ENCODE measurements around the gene SULT1B1.
"Not testable (repeated sequence)": the region's sequence is repeated elsewhere in the genome, so short reads cannot be mapped to it uniquely, and the experiment has no call there.

SULT1B1 gene

DNA sequence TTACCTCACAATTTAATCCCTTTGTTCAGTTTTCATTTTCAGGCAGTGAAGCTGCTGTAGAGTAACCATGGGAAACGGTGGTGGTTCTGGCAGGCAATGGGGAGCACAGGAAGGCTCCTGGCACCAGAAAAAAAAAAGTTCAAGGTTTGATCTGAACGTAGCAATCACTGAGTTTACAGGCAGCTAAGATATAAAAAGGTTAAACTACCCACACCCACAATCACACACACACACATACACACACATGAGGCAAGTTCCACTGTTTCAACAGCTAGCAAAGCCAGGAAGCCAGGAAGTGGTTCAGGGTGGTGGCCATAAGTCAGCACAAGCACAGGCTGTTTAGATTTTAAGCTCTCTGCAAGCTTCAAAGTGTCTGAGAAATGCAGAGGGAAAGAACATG lies at the start of gene SULT1B1:
Gene SULT1B1 (minus strand): TSS at position 166 of the 400 bp plus-strand sequence. CDS start 5,403 bp downstream, outside the sequence.
- peak; percentile 29 for DNase-seq

DNA sequence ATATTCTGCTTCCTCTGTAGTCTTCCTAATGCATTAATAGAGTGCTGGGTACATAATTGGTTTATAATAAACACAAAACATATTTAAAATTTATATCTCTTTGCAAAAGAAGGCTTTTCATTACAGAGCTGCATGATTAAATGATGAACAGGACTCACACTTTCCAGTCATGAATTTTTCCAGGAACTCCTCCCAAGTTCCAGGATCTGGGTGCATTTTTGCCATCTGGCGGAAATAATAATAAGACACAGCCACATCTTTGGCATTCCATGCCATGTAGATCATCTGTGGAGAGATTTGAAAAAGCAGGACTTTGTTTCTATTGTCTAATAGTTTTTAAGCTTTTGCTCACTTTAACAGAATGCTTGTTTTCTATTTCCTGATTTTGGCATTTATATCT lies 40.2 kb upstream of the SULT1B1 start:
- DNase-seq: no peak

DNA sequence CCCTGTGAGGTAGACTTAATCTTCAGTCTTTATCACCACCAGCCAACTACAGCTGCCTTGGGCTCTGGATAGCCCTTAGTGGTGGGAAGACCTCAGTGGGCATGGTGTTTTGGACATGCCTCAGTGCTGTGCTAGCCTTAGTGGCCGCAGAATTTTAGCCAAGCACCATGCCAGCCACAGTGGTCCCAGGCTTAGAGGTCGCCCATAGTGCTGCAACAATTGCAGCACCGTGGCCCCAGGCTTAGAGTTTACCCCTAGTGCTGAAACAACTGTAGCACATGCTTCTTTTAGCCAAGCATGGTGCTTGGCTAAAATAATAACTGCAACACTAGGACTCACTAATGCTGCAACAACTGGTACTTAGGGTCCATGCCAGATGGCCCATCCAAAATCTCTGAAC lies 38.9 kb upstream of the SULT1B1 start:
- no peak for DNase-seq

DNA sequence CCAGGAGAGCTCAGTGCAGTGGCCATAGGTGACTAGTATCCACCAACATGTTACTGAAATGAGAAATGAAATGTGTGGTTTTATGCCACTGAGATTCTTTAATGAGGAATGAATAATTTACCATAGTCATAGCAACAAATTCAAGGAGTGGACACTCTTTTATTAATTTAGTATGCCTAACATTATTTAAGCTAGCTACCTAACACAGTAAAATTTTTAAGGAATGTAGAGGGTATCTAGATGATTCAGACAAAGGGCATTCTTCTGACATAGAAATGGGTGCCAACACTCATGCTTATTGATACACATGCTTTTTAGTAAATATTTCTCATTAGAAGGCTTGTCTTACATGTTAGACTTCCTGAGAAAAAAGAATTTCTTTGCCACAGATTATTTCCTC lies 33.3 kb upstream of the SULT1B1 start:
- DNase-seq: no peak

DNA sequence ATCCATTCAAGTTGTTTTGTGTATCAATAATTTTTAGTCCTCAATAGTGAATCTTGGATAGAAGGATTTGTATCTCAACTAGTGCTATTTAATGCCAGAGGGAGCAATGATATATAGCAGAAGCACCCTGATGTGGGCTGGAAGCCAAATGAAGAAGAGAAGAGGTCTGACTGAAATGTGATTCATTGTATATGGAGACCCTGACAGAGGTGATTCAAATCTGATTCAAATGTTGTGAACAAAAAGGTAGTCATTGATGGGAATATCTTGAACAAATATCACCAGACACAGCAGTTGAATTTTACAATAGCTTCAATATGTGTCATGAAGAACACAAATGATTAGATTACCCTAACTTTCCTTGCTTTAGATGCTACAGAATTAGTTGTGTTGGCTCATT lies 27.5 kb upstream of the SULT1B1 start:
- DNase-seq: no peak

DNA sequence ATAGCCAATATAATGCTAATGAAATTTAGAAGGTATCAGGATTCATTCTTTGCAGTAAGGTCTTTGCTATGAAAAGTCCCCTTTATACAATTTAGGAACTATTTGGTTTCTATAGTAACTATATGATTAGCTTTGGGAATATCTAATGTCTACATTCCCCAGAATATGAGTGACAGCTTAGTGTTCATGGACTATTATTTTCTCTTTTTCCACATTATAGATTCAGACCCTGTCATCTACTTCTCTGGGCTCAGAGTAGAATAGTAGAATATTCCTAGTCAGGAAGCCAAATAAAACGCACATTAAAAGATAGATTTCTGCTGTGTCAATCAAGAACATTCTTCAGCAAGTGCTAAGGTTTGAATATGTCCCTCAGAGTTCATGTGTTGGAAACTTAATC lies 26.1 kb upstream of the SULT1B1 start:
- DNase-seq: no peak

DNA sequence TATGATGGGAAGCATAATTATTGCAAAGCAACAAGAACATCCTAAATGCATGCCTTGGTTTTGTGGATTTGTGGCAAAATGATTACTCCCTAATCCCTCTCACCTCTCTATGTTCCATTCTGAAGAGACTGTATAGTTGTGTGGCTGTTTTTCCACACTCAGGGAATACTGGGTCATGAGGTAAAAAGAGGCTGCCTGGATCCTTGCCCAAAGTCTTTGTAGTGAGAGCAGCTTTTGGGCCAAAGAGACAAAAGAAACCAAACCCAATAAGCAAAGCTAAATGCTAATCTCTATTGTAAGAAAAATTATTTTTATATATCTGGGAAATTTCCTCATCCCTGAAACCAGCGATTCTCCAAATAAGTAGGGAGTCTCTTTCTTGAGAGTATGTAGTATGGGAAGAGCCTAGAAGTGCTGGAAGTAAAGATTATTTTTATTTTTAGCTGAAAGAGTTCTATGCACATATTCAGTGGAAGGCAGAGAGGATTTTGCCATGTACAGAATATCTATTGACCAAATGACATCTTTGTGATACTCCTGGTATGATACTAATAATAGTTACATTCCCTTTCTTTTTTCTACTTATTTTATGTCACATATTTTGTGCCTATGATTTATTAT lies 24.9 kb upstream of the SULT1B1 start:
- DNase-seq: no peak

DNA sequence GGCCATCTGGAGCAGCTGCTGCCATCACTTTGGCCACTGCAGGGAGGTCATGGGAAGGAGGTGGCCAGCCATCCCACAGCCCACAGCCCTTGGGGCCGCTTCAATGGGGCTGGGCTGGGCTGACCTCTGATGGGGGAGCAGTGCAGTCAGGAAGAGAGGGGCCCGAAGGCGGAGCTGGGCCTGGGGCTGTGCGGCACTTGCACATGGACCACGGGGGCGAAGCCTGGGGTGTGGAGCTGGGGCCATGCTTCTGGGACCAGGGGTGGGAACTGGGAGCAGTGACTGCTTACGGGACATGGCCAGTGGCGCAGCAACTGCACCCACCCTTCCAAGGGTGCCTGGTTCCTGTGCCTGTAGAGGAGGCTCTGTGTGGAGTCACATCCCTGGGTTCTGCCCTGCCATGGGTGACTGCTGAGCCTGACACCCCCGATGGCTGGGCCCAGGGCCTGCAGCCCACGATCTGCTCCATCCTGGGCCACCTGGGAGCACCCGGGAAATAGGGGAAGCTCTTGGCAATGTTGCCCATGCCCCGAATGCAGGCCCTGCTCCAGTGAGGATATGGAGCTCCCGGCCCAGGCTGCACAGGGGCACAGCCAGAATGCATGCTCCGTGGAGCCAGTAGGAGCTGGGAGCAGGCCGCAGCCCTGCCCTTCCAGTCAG lies 22.4 kb upstream of the SULT1B1 start:
- DNase-seq: no peak

DNA sequence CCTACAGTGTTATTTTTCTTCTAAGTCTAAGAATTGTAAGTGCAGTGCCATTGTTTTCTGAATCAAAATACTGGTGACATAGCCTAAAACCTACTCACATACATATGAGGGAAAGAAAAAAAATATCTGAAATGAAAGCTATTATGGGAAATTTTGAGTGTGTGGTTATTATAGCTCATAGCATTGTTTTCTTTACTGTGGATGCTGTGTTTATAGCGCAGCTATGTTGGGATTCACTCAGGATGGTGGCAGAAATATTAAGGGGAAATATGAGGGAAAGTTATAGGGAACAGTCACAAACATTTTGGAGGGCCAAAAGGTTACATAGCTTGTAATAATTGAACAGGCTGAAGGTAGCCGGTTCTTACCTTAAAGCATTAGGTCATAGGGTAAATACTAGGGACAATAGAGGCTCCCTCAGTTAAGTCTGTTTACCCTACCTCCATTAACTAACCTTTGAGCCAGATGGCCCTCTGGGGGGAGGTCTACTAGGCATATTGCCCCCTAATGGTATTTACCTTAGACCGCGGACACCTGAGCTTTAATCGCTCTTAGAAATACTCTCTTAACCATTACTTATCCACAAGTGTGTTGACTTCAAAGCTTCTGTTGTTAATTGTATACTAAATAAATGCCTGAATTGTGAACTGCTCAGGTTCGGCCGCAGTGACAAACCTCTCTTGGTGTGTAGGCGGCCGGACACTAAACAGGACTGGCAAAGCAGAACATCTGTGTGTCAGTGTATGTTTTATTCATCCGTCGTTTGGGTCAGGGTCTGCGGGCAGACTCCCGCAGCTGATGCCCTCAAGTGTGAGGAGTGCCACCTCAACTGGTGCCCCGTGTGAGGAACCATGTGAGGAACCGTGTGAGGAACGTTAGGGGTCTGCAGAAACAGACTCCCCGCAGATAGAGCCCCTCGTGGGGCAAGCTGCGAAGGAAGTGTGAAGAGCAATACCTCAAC lies 21.3 kb upstream of the SULT1B1 start:
- DNase-seq: no peak

DNA sequence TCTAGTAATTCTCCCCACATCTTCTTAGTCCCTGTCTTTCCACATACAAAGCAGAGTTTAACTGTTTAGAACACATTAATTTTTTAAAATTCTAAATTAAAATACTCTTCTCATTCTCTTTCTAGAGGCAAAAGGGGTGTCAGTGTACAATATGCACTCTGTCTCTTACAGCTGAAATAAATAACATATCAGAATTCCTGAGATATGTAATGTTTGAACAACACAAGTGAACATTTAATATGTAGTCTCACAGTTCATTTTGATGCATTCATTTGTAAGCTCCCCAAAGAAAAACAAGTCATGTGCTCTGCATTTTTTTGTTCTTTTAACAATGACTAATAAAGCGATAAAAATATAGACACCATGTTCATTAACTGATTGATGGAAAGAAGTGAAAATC lies 19.7 kb upstream of the SULT1B1 start:
- no peak for DNase-seq

DNA sequence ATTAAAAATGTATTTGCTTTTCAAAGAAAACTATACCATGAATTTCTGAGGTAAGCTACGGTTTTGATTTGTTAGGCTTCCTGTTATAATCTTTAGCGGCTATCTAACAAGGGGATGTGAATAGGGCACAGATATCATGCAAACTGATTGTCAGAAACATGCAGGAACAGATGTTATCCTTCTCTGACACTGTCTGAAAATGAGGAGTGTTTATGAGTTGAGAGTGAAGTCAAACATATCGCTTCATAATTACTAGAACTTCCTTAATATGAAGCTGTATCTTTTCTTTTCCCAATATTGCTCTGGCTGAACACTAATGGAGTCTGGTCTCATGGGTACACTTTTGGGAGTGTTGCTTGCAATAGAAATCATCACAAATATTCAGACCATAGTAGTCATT lies 16.3 kb upstream of the SULT1B1 start:
- no peak for DNase-seq

DNA sequence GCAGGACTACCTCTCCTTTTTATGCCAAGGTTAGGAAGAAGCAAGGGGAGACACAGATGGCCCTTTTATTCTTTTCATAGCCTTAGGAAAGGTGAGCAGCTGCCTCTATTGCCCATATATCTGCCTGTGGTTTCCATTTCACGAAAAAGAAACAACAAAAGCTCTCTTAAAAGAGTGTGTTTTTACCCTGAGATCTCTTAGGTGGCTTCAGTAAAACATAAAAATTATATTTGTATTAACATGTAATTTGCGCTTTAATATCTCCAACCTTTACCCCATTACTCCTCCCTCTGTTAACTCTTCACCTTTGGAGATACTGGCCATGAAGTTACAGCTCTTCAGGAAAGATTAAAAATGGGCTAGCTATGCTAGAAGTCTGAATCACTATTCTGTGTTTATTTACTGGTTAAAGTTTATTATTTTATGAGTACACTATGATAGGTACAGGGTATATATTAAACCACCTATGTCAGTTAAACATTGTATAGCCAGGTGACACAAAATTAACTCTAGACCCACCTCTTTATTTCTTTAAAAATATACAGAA lies 15.0 kb upstream of the SULT1B1 start:
- DNase-seq: no peak

DNA sequence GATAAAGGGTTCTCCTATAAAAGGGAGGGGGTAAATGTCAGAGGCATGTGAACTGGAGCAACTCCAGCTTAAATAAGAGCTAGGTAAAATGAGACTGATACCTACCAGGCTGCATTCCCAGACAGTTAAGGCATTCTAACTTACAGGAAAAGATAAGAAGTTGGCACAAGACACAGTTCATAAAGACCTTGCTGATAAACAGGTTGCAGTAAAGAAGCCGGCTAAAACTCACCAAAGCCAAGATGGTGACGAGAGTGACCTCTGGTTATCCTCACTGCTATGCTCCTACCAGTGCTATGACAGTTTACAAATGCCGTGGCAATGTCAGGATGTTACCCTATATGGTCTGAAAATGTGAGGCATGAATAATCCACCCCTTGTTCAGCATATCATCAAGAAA lies 13.1 kb upstream of the SULT1B1 start:
- no peak for DNase-seq

DNA sequence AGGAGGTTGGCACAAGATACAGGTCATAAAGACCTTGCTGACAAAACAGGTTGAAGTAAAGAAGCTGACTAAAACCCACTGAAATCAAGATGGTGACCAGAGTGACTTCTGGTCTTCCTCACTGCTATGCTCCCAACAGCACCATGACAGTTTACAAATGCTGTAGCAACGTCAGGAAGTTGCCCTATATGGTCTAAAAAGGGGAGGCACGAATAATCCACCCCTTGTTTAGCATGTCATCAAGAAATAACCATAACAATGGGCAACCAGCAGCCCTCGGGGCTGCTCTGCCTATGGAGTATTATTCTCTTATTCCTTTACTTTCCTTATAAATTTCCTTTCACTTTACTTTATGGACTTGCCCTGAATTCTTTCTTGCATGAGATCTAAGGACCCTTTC lies 8.1 kb upstream of the SULT1B1 start:
- not testable (repeated sequence) for DNase-seq

DNA sequence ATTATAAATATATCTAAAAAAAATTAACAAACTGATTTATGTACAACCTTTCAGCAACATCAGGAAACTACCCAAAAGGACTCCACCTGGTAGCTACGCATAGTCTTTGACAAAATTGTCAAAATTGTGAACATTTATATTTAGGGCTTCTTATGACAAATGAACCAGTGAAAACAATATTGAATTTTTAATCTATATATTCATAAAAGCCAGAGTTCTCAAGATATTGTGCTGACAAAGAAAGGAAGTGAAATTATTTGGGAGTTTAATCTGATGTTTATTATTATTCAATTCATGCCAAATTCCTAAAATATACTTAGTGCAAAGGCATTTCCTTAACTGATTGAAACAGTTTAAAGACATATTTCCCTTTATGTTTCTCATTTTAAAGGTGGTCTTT lies 5.3 kb upstream of the SULT1B1 start:
- DNase-seq: no peak

DNA sequence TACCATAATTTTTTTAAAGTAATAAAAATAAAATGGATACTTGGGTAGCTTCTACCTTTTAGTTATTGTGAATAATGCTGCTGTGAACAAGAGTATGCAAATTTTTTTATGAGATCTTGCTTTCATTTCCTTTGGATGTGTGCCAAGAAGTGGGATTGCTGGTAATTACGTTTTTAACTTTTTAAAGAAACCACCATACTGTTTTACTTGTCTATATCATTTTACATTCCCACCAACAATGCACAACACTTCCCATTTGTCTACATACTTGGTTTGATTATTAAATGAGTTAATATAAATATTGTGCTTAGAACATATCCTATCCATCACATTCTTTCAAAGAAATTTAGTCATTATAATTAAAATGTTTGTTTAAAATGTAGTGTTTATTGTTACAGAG lies 3.9 kb upstream of the SULT1B1 start:
- no peak for DNase-seq

DNA sequence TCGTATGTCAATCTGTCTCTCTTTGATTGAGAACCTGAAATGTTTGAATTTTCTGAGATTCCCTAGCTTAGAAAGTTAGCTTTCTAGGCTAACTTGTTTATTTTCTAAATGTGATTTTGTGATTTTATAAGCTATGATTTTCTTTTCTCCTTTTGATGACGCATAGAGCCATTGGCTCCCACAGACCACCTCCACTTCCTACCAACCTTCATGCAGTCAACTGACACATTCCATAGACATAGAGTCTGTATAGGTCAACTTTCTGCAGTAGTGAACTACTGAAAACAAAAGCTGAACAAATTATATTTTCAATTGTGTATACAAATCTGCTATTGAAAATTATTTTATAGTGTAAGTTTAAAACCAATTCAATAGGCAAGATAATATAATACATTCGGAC lies 2.8 kb upstream of the SULT1B1 start:
- no peak for DNase-seq

DNA sequence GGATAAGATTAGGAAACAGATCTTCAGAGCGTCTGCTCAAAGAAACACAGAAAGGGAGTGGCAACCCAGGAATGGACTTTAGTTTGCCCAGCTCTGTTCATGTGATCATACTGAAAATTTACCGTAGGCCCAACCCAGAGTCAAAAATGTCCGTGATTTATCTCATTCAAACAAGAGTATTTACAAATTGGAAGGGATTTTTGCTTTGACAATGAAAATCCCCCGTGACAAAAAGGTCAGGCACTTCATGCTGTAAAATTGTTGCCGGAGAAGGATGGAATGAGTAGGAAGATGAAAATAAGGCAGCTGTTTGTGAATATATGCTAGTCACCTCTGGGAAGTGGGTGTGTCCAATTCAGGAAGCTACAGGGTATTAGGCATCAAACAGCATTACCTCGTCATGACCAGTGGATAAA lies 1.2 kb downstream of the SULT1B1 start:
- DNase-seq: no peak

DNA sequence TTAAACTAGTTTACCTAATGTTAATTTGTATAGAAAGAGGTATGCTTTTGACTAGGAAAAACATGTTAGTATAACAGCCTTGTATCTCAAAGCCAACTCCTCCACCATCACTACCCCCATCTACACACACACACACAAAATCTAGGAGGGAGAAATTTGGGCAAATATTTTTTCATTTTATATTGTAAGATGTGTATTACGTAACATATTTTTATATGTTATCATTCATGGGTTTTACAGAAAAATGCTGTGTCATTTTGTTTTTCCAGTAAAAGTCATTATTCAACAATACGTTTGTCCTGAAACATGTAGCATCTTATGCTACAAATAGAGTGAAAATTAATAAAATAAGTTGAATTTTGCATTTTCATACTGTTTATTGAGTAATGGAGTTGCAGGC lies 3.0 kb downstream of the SULT1B1 start:
- DNase-seq: no peak

DNA sequence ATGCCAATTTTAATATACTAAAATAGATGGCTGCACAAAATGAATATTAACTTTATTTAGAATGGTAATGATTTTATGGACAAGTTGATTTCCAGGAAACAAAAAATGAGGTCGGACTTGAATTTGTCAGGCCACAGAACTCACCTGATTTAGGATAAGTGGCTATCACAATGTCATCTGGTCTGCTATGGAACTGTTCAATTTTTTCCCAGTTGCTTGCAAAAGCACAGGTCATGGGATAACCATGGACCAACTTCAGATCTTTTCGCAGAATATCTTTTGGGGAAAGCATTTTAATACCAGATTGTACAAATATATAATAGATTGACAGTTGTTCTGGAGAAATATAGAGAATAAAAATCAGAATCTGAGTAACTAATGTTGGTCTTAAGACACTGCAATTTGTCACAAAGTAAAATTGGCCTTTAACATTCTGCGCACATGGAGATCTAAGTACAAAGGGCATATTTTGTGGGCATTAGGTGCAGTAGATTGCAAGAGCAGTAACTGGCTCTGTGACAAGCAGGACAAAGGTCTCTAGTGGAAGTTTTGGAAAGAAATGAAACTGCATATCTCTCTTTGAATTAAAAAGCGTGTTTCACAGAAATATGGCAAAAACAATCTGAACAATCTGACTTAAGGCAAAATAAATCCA lies 5.4 kb downstream of the SULT1B1 start:
- no peak for DNase-seq

DNA sequence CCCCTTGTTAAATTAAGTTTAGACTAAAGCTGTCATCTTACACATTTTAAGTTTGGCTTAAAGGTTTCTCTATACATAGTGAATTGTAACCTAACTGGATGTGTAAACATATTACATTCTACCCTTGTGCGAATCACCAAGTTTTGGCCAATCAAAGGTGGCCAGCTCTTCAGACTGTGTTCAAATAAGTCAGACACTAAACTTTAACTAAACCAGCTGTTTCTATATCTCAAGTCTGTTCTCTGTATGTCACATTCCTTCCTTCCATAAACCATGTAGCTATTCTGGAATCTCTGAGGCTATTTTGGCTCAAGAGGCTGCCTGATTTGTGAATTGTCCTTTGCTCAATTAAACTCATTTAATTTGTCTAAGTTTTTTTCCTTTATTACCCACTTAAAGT lies 6.7 kb downstream of the SULT1B1 start:
- DNase-seq: no peak

DNA sequence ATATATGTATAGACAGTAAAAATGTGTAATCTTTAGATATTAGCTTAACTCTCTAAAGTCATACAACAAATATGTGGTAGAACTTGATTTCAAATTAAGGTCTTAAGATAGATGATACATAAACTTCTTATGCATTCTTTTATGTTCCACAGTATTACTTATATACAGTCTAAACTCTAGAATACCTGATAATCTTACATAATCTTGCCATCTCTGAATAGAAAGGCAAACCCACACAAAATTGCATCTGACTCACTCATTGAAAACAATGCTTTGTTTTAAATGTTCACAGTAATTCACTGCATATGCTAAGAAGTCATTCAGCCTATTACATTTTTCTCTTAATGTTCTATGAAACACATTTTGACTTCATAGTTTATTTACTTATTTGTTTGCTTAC lies 10.1 kb downstream of the SULT1B1 start:
- DNase-seq: no peak

DNA sequence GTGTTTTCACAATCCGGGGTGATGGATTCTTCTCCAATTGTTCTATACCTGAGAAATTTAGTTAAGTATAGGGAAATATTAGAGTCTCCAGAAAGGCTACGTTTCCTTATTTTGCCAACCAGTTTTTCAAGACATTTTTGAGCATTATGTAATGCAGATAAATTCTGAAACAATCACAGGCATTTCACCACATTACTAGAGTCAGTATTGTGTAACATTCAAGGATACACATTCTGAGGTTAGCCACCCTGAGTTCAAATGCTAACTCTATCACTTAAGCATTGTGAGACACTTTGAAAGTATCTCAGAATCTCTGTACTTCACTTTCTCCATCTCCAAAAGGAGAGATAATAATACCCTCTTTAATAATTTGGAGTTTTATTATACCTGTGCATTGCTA lies 10.6 kb downstream of the SULT1B1 start:
- no peak for DNase-seq
